OCI-LY1 (cell line): ENCODE data around the gene STRBP.

Experiments used
- H2AFZ ChIP-seq: fragments of 200-600 bp; sonication (generic), shearing (Covaris generic); 2 replicates; pipeline ENCODE4 v1.6.0; 2014; ENCODE audit warnings: antibody characterized with exemption, mild to moderate bottlenecking, low read length
- H3F3A ChIP-seq: fragments of 200-600 bp; sonication (generic), shearing (Covaris generic); 2 replicates; pipeline ENCODE4 v1.6.0; 2014; ENCODE audit warnings: mild to moderate bottlenecking, antibody characterized with exemption, low read length, moderate library complexity; ENCODE audit not compliant: insufficient read depth
- H3K27ac ChIP-seq: fragments of 200-600 bp; sonication (generic); 2 replicates; pipeline ENCODE4 v1.5.1; 2014; ENCODE audit warnings: low read length, mixed run types, mild to moderate bottlenecking, low read depth; ENCODE audit not compliant: poor library complexity, severe bottlenecking
- H3K27me3 ChIP-seq: fragments of 200-600 bp; sonication (generic); 2 replicates; pipeline ENCODE4 v1.6.0; 2014; ENCODE audit warnings: antibody characterized with exemption, mild to moderate bottlenecking, low read length, moderate library complexity; ENCODE audit not compliant: insufficient read depth
- H3K36me3 ChIP-seq: fragments of 200-600 bp; sonication (generic); 2 replicates; pipeline ENCODE4 v1.6.1; 2014; ENCODE audit warnings: mild to moderate bottlenecking, antibody characterized with exemption, low read length, moderate library complexity, mixed read lengths; ENCODE audit not compliant: insufficient read depth
- H3K4me1 ChIP-seq: fragments of 200-600 bp; sonication (generic); 2 replicates; pipeline ENCODE4 v1.5.1; 2014; ENCODE audit warnings: mild to moderate bottlenecking, low read length, moderate library complexity; ENCODE audit not compliant: insufficient read depth, severe bottlenecking
- H3K4me2 ChIP-seq: fragments of 200-600 bp; sonication (generic), shearing (Covaris generic); 2 replicates; pipeline ENCODE4 v1.6.1; 2014; ENCODE audit warnings: low read length
- H3K4me3 ChIP-seq: fragments of 200-600 bp; sonication (generic); 2 replicates; pipeline ENCODE4 v1.5.1; 2014; ENCODE audit warnings: low read length, low read depth, mild to moderate bottlenecking, mixed read lengths; ENCODE audit not compliant: poor library complexity, severe bottlenecking
- H3K79me2 ChIP-seq: fragments of 200-600 bp; shearing (Covaris generic); 2 replicates; pipeline ENCODE4 v1.6.1; 2016; ENCODE audit warnings: mixed run types, low read length, mixed read lengths; ENCODE audit not compliant: insufficient read depth
- H3K9ac ChIP-seq: fragments of 200-600 bp; sonication (generic), shearing (Covaris generic); 2 replicates; pipeline ENCODE4 v1.6.1; 2014; ENCODE audit warnings: mild to moderate bottlenecking, low read length, mixed read lengths
- H3K9me2 ChIP-seq: fragments of 200-600 bp; sonication (generic), shearing (Covaris generic); 2 replicates; pipeline ENCODE4 v1.6.1; 2014; ENCODE audit warnings: low read depth, mild to moderate bottlenecking, low read length, mixed read lengths
- H3K9me3 ChIP-seq: fragments of 200-600 bp; shearing (Covaris generic); 2 replicates; pipeline ENCODE4 v1.6.1; 2014; ENCODE audit warnings: low read length, mixed read lengths
- H4K20me1 ChIP-seq: fragments of 200-600 bp; sonication (generic), shearing (Covaris generic); 2 replicates; pipeline ENCODE4 v1.6.0; 2016; ENCODE audit warnings: mild to moderate bottlenecking, low read length; ENCODE audit not compliant: insufficient read depth
- CTCF ChIP-seq: fragments of 200-600 bp; sonication (generic), shearing (Covaris generic); IDR thresholded peaks from 2 replicates; pipeline ENCODE4 v1.5.1; 2017; ENCODE audit warnings: mild to moderate bottlenecking, antibody characterized with exemption, low read length, moderate library complexity, mixed read lengths
- EZH2 ChIP-seq: fragments of 200-600 bp; sonication (generic), shearing (Covaris generic); IDR thresholded peaks from 2 replicates; pipeline ENCODE4 v1.8.0; 2017; ENCODE audit warnings: borderline replicate concordance, mixed run types, mild to moderate bottlenecking, antibody characterized with exemption, low read length, moderate library complexity, mixed read lengths

STRBP gene

GRCh38 chr9:123237220-123237619 is 31.2 kb downstream of the STRBP start:
- Histone ChIP-seq H3K4me1 (peaks cover 88% of the 10 kb centered on the region), H3K36me3 (peaks cover 28% of the 10 kb centered on the region), H2AFZ (no peak overlapping the region), H3K4me3 (no peak overlapping the region), H3K9ac (peak overlapping the region; percentile 43; the same call in 1 of the 2 replicates), H3K27ac (peak overlapping the region; percentile 93), H3K27me3 (no peaks in the 10 kb centered on the region), H3K9me2 (no peaks in the 10 kb centered on the region), H3K4me2 (peak overlapping the region; percentile 55), H4K20me1 (no peaks in the 10 kb centered on the region), H3K9me3 (0 out of 2 replicates have a peak, but pooled peaks cover 4% of the 10 kb centered on the region), H3K79me2 (peaks cover 90% of the 10 kb centered on the region), H3F3A (0 out of 2 replicates have a peak, but pooled peaks cover 6% of the 10 kb centered on the region)
- TF ChIP-seq EZH2: no peak
- TF ChIP-seq CTCF: no peak

GRCh38 chr9:123235448-123235847 is 32.9 kb downstream of the STRBP start:
- Histone ChIP-seq H3K27me3 (no peaks in the 10 kb centered on the region), H3K9me2 (no peaks in the 10 kb centered on the region), H3K79me2 (peaks cover 90% of the 10 kb centered on the region), H2AFZ (no peak overlapping the region), H3K9ac (peak overlapping the region; percentile 43; the same call in 1 of the 2 replicates), H4K20me1 (no peaks in the 10 kb centered on the region), H3K27ac (peak overlapping the region; percentile 93), H3K4me3 (no peak overlapping the region), H3K36me3 (peaks cover 30% of the 10 kb centered on the region), H3K4me1 (peaks cover 77% of the 10 kb centered on the region), H3K9me3 (0 out of 2 replicates have a peak, but pooled peaks cover 4% of the 10 kb centered on the region), H3F3A (0 out of 2 replicates have a peak, but pooled peaks cover 6% of the 10 kb centered on the region), H3K4me2 (peak overlapping the region; percentile 50)
- TF ChIP-seq CTCF (no peak), EZH2 (no peak)

- H3K4me1 ChIP-seq: peaks cover 71% of the 10 kb centered on the region
- no peak overlapping the region for H3K4me3 ChIP-seq
- 0 out of 2 replicates have a peak, but pooled peaks cover 6% of the 10 kb centered on the region for H3F3A ChIP-seq
- peak overlapping the region; percentile 43 for H3K9ac ChIP-seq
- H3K27ac ChIP-seq: peak overlapping the region; percentile 93
- no peaks in the 10 kb centered on the region for H3K9me2 ChIP-seq
- H3K4me2 ChIP-seq: peak overlapping the region; percentile 50
- peaks cover 90% of the 10 kb centered on the region for H3K79me2 ChIP-seq
- H3K9me3 ChIP-seq: 0 out of 2 replicates have a peak, but pooled peaks cover 4% of the 10 kb centered on the region
- TF ChIP-seq EZH2: no peak
- no peak for TF ChIP-seq CTCF
- no peaks in the 10 kb centered on the region for H3K27me3 ChIP-seq
- H4K20me1 ChIP-seq: no peaks in the 10 kb centered on the region
- no peak overlapping the region for H2AFZ ChIP-seq
- H3K36me3 ChIP-seq: peaks cover 35% of the 10 kb centered on the region
Observed at GRCh38 chr9:123234853-123235252, 33.5 kb downstream of the STRBP start.
